TTC549 (cell line): ENCODE results near the gene CHN2.
"Not testable (repeated sequence)": the region's sequence is repeated elsewhere in the genome, so short reads cannot be mapped to it uniquely, and the experiment has no call there.

ENCODE experiments used
- FAIRE-seq: peaks from 2 replicates; lab custom pipeline; 2012; peaks lifted over from hg19 to GRCh38; lab: Jason Lieb, UNC

Gene CHN2

GRCh38 chr7:29499932-29500331 is 305.4 kb downstream of the CHN2 start:
- FAIRE-seq: no peak

- FAIRE-seq: no peak
These were observed 306.1 kb downstream of the CHN2 start for GRCh38 chr7:29500719-29501118.

- FAIRE-seq: no peak
These were observed 307.6 kb downstream of the CHN2 start for GRCh38 chr7:29502133-29502532.

- FAIRE-seq: no peak
These were observed 311.4 kb downstream of the CHN2 start for GRCh38 chr7:29505931-29506330.

- no peak for FAIRE-seq
These were observed 314.0 kb downstream of the CHN2 start for GRCh38 chr7:29508608-29509007.

DNA sequence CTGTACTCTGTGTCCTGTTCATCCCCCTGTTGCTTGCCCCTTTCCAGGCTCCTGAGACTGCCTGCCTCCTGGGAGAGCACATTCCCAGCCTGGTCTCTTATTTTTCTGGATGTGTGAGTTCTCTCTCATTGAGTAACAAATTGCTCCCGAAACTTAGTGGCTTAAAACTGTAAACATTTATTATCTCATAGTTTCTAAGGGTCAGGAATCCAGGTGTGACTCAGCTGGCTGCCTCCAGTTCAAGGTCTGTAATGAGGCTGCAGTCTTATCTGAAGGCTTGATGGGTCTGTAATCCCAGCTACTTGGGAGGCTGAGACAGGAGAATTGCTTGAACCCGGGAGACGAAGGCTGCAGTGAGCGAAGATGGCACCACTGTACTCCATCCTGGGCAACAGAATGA is 315.5 kb downstream of the CHN2 start:
- no peak for FAIRE-seq

DNA sequence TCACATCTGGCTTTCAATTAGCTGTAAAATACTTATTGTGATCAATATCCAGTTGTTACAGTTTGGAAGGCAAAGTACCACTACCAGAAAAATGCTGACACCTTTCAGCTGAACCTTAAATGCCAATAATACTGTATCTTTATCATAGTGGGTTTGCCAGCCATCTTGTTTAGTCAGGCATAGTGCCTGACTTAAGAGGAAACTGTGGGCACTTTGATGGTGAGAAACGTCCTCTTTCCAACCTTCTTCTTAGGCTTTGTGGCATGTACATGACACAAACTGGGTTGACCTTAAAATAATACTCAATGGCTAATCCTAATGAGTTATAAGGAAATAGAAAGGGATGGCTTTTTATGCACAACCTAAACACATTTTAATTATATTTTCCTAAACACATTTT is 316.8 kb downstream of the CHN2 start:
- no peak for FAIRE-seq

DNA sequence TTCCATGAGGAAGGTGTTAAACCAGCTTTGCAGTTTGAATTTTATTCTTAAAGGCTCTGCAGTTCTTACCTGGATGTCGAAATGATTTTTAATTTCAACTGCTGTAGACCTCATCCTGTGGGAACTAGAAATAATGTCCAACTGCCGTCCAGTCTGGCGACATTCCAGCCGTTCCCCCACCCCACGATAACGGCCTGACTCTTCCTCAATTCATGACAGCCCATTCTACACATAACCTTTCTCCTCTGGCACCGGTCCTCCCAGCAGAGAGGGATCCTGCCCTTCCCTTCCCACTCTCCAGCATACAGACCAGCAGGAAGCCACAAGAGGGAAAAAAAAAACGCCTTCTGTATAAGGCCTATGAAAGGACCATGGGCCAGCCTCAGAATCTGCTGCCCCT is 317.3 kb downstream of the CHN2 start:
- no peak for FAIRE-seq

DNA sequence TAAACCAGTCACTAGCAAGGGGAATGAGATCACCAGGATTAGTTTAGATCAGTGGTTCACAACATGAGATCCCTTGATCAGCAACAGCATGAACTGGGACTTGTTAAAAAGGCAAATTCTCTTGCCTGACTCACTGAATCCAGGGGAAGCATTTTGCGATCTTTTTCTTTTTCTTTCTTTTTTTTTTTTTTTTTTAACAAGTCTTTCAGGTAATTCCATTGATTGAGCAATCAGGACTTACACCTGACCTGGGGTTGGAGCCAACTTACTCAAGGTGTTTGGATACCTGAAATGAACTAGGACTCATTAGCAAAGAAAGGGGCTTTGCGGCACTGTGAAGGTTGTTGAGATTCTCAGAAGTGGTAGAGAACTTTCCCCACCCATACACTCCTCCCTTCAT is 321.9 kb downstream of the CHN2 start:
- FAIRE-seq: no peak

- no peak for FAIRE-seq
These were observed 324.0 kb downstream of the CHN2 start for GRCh38 chr7:29518616-29519015.

- no peak for FAIRE-seq
These were observed 329.2 kb downstream of the CHN2 start for GRCh38 chr7:29523728-29524127.

DNA sequence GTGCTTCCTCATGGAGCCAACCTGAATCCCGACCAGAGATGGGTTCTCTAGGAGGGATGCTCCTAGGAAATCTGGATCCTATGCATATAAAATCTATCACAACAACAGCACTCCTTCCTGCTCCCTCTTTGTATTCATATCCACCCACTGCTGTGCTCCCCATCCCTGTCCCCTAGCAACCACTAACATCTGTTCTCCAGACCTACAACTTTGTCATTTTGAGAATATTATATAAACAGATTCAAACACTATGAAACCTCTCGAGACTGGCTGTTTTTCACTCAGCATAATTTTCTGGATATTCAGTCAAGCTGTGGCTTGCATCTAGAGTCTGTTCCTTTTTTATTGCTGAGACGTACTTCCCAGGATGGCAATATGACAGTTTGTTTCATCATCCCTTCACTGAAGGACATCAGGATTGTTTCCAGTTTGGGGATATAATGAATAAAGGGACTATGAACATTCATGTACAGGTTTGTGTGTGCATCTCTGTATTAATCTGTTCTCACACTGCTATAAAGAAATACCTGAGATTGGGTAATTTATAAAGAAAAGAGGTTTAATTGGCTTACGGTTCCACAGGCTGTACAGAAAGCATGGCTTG is 333.0 kb downstream of the CHN2 start:
- no peak for FAIRE-seq

- FAIRE-seq: not testable (repeated sequence)
These were observed 334.0 kb downstream of the CHN2 start for GRCh38 chr7:29528526-29528925.
